PFSK-1 (cell line): Measurements from ENCODE around the gene PALLD.

Experiments
- POLR2AphosphoS5 ChIP-seq: IDR thresholded peaks from 2 replicates; pipeline ENCODE4 v1.6.1; 2012; ENCODE audit warnings: low read depth, mild to moderate bottlenecking, control low read depth, low read length, moderate library complexity
- REST ChIP-seq, 2 experiments: IDR thresholded peaks; 2 replicates each; pipeline versions ENCODE4 v1.6.1 to v1.8.0; 2011 to 2012; ENCODE audit warnings: low read depth in 2 of 2, low read length in 2 of 2, control low read depth in 1 of 2, inconsistent platforms in 1 of 2, mild to moderate bottlenecking in 1 of 2, moderate library complexity in 1 of 2; ENCODE audit not compliant: insufficient read depth in 1 of 2
- SIN3A ChIP-seq: IDR thresholded peaks from 2 replicates; pipeline ENCODE4 v1.6.1; 2012; ENCODE audit warnings: mild to moderate bottlenecking, low read length, moderate library complexity, borderline replicate concordance; ENCODE audit not compliant: insufficient read depth
- TAF1 ChIP-seq: IDR thresholded peaks from 2 replicates; pipeline ENCODE4 v1.6.1; 2012; ENCODE audit warnings: low read length, control low read depth, borderline replicate concordance; ENCODE audit not compliant: insufficient read depth

- no peak for TF ChIP-seq SIN3A
- no peak for TF ChIP-seq POLR2AphosphoS5
- no peak for TF ChIP-seq TAF1
- no peak for TF ChIP-seq REST (IDR thresholded peaks at IDR 0.05; ENCODE audit: insufficient read depth in 1 of 2, low read depth in 2 of 2, low read length in 2 of 2)
Measured at GRCh38 chr4:168776382-168776781, 279.5 kb downstream of the PALLD start.
